Testis (tissue), 3 donors: ENCODE data around the gene TMEM37. TPM values are rescaled to one million over a fixed set of nuclear protein-coding genes. Genes with fewer than 3 reads are reported as not detected.

Source experiments
- DNase-seq: peaks from one replicate; pipeline ENCODE4 v3.0.0-alpha.2; 2019
- H3K27ac ChIP-seq, 2 donors: fragments of 200-600 bp; sonication (generic); one replicate each; pipeline ENCODE4 v1.5.1; 2019
- H3K27me3 ChIP-seq: fragments of 200-600 bp; sonication (generic); one replicate; pipeline ENCODE4 v1.5.1; 2019
- H3K36me3 ChIP-seq: fragments of 200-600 bp; sonication (generic); one replicate; pipeline ENCODE4 v1.5.1; 2017; ENCODE audit warnings: low read depth; ENCODE audit errors: missing control alignments
- H3K4me1 ChIP-seq: fragments of 200-600 bp; sonication (generic); one replicate; pipeline ENCODE4 v1.5.1; 2019
- H3K4me3 ChIP-seq, 2 donors: fragments of 200-600 bp; sonication (generic); one replicate each; pipeline ENCODE4 v1.5.1; 2017 to 2019
- H3K9me3 ChIP-seq: fragments of 200-600 bp; sonication (generic); one replicate; pipeline ENCODE4 v1.5.1; 2017
- POLR2A ChIP-seq: fragments of 450-650 bp; IDR thresholded peaks from one replicate; pipeline ENCODE4 v1.6.1; 2017; ENCODE audit warnings: antibody characterized with exemption, mild to moderate bottlenecking, moderate library complexity
- WGBS, 2 donors: methylation state at CpG; one replicate each; pipeline ENCODE4 v1.1.5; 2018; 5-methylcytosine and 5-hydroxymethylcytosine counted together
- intact Hi-C: fragments of 100-400 bp; cut with DNase I; formaldehyde crosslinking; loops from one replicate; pipeline ENCODE4 v1.15.1; 2023; ENCODE audit warnings: low total_unique reads
- polyA plus RNA-seq: library from polyadenylated mRNA; stranded (reverse); fragments of 350-450 nt; fragmentation: Illumina TruSeq; extraction: RNeasy Lipid Tissue Mini Kit (QIAGEN cat#74804); gene quantifications from one replicate; pipeline ENCODE4 v1.2.3, GENCODE V29; 2014; ENCODE audit warnings: low read depth, low replicate concordance; ENCODE audit not compliant: insufficient read depth
- total RNA-seq, 2 donors: library from RNA; depleted of rRNA; stranded (reverse); fragments of >200 nt; gene quantifications; one replicate each; pipeline ENCODE4 v1.2.3, GENCODE V29; 2016
- TF ChIP-seq, protein P1 (sequence below), 3 experiments: fragments of 450-650 bp in 2 of 3; fragments of 200-600 bp in 1 of 3; sonication (generic) in 1 of 3; IDR thresholded peaks; one replicate each; pipeline ENCODE4 v1.5.1; 2016 to 2019; ENCODE audit warnings: antibody characterized with exemption in 3 of 3, mild to moderate bottlenecking in 2 of 3, moderate library complexity in 1 of 3

The TMEM37 gene
- total and polyA plus RNA-seq, 3 donors from 2014 or later = 7.0 to 14.2 (median 9.0) TPM

DNA sequence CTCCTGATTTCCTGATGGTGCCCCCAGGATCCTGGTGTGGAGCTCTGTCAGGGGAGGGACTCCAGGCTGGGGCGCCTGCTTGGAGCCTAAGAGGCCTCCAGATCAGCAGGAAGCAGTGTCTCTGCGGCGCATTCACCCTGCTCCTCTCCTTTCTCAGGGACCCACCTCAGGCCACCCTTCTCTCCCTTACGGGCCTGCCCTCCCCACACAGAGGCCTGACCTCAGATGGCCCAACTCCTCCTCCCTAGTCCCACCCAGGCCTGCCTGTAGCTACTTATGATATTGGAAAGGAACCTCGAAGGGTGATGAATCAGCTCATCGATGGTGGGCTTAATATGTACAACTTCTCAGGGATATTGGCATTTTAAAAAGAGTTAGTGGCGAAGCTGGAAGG lies 10.6 kb downstream of the TMEM37 start:
- 90% methylated on average over 7 of the region's 7 CpGs for WGBS, 2 donors
- Histone ChIP-seq H3K4me1 (no peaks in the 10 kb centered on the region), H3K27ac (no peak overlapping the region), H3K27me3 (no peaks in the 10 kb centered on the region), H3K9me3 (no peaks in the 10 kb centered on the region), H3K36me3 (no peaks in the 10 kb centered on the region), H3K4me3 (no peak overlapping the region)
- DNase-seq = no peak
- TF ChIP-seq POLR2A = no peak
- TF ChIP-seq, protein P1, sequence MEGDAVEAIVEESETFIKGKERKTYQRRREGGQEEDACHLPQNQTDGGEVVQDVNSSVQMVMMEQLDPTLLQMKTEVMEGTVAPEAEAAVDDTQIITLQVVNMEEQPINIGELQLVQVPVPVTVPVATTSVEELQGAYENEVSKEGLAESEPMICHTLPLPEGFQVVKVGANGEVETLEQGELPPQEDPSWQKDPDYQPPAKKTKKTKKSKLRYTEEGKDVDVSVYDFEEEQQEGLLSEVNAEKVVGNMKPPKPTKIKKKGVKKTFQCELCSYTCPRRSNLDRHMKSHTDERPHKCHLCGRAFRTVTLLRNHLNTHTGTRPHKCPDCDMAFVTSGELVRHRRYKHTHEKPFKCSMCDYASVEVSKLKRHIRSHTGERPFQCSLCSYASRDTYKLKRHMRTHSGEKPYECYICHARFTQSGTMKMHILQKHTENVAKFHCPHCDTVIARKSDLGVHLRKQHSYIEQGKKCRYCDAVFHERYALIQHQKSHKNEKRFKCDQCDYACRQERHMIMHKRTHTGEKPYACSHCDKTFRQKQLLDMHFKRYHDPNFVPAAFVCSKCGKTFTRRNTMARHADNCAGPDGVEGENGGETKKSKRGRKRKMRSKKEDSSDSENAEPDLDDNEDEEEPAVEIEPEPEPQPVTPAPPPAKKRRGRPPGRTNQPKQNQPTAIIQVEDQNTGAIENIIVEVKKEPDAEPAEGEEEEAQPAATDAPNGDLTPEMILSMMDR (IDR thresholded peaks at IDR 0.05) = no peak
- intact Hi-C loops = no loop called here

DNA sequence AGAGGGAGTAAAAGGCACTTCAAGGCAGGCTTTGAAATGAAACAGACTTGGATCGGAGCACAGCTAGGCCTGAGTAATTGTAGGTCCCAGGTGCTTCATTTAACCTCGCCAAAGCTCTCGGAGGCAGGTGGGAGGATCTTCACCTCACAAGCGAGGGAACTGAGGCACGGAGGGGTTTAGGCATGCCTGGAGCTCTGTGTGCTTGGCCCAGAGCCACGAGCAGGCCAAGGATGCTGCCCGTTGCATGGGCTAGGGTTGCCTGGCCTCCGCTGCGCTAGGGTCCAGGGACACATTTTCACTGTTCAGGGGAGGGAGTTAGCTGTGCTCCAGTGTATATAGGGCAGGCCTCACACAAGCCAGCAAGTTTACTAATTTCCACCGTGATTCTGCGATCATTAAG lies 11.2 kb downstream of the TMEM37 start:
- H3K27me3 ChIP-seq = no peaks in the 10 kb centered on the region
- DNase-seq = no peak
- H3K4me1 ChIP-seq = no peaks in the 10 kb centered on the region
- no peaks in the 10 kb centered on the region for H3K9me3 ChIP-seq
- H3K4me3 ChIP-seq = no peak overlapping the region
- WGBS, 2 donors = 85 to 89% methylated on average over 9 to 11 of the region's 11 CpGs
- intact Hi-C loops = no loop called here
- no peaks in the 10 kb centered on the region for H3K36me3 ChIP-seq
- TF ChIP-seq, protein P1 (IDR thresholded peaks at IDR 0.05) = no peak
- no peak for TF ChIP-seq POLR2A
- H3K27ac ChIP-seq = no peak overlapping the region

DNA sequence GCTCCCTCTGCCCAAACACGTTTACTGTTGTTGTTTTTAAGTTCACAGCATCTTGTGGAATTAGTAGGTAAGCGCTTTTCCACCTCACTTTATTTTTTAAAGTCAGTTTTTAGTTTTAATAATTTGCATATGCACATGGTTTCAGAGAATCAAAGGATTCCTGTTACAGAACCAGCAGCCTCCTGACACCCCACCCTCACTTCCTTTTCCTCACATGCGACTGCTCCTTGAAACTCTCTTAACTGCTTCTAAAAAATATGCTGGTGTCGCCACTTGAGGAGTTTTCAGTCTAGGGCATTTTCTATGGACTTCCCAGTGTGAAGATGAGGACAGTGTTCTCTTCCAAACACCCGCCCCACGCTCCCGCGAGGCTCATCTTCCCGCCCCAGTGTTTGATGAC lies 14.4 kb downstream of the TMEM37 start:
- no peaks in the 10 kb centered on the region for H3K4me1 ChIP-seq
- no peaks in the 10 kb centered on the region for H3K36me3 ChIP-seq
- no peak for DNase-seq
- no peaks in the 10 kb centered on the region for H3K9me3 ChIP-seq
- intact Hi-C loops = no loop called here
- no peak overlapping the region for H3K4me3 ChIP-seq
- no peak overlapping the region for H3K27ac ChIP-seq
- no peak for TF ChIP-seq POLR2A
- TF ChIP-seq, protein P1 (IDR thresholded peaks at IDR 0.05) = no peak
- H3K27me3 ChIP-seq = no peaks in the 10 kb centered on the region
- 74 to 78% methylated on average over 9 of the region's 9 CpGs for WGBS, 2 donors

DNA sequence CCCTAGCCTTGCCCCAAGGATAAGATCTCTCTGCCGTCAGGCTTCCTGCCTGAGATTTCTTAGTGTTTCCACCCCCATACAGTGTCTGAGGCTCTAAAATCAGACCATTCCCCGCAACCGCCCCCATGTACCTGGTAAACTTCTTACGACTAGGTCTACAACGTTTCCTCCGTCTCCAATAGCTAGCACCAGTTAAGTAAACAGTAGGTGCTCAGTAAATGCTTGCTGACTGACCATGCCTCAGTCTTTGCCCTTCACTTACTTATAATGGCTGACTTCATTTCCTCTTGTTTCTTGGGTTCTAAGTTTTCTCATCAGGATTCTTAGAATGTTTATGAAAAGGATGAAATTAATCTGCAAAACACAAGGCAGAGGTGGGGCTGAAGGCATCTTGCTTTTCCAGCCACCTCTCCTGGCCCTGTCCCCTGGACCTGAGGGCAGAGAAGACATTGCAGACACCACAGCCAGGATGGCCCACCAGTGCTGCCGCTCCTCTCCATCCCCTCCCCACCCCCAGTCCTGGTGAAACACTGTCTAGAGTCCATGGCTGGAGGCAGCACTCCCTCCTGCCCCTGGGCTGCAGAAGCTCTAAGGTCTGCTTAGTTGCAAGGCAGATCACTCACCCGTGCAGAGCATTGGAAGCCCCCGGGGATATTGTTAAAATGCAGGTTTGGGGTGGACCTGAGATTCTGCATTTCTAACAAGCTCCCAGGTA lies 16.9 kb downstream of the TMEM37 start:
- no peaks in the 10 kb centered on the region for H3K4me1 ChIP-seq
- 87 to 92% methylated on average over 7 to 9 of the region's 9 CpGs for WGBS, 2 donors
- TF ChIP-seq, protein P1 (IDR thresholded peaks at IDR 0.05) = no peak
- TF ChIP-seq POLR2A = no peak
- H3K9me3 ChIP-seq = no peaks in the 10 kb centered on the region
- no peaks in the 10 kb centered on the region for H3K27me3 ChIP-seq
- H3K4me3 ChIP-seq = no peak overlapping the region
- no peak for DNase-seq
- no peaks in the 10 kb centered on the region for H3K36me3 ChIP-seq
- H3K27ac ChIP-seq = no peak overlapping the region
- intact Hi-C loops = no loop called here

DNA sequence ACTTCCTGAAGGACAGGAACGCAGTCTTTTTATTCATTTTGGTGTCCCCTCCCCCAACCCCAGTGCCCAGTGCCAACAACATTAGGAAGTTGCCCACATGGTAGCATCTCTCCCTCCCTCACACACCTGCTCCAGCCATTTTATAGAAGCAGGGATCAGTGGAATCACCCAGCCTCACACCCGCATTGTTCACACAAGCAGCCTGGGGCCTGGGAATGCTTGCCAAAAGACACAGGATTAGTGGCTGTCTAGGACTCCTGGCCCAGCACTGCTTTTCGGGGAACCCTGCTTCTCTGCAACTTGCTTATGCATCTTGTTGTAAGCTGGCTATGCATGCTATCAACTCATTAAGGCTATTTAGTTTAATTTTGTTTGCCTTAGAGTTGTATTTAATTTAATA lies 17.9 kb downstream of the TMEM37 start:
- Histone ChIP-seq H3K4me3 (no peak overlapping the region), H3K27me3 (no peaks in the 10 kb centered on the region), H3K9me3 (no peaks in the 10 kb centered on the region), H3K4me1 (no peaks in the 10 kb centered on the region), H3K27ac (no peak overlapping the region), H3K36me3 (no peaks in the 10 kb centered on the region)
- DNase-seq = no peak
- 57 to 80% methylated on average over 3 of the region's 3 CpGs for WGBS, 2 donors
- TF ChIP-seq, protein P1 (IDR thresholded peaks at IDR 0.05) = no peak
- no peak for TF ChIP-seq POLR2A
- intact Hi-C loops = no loop called here
